Stimulated activated CD4-positive, alpha-beta T cell treated with anti-CD3 and anti-CD28 coated beads, Interleukin-12 subunit alpha, Interleukin-12 subunit beta, amount 100 ng/mL, for 48 hours (primary cell): ENCODE data around the gene RIOK1.
"Not testable (repeated sequence)": the region's sequence is repeated elsewhere in the genome, so short reads cannot be mapped to it uniquely, and the experiment has no call there.

ENCODE experiments used
- DNase-seq, 3 donors: peaks; one replicate each; pipeline ENCODE4 v3.0.0-alpha.2; 2020; ENCODE audit warnings: low read depth in 2 of 3, low spot score in 1 of 3

The RIOK1 gene

GRCh38 chr6:7439228-7439627, 49.6 kb downstream of the RIOK1 start:
- DNase-seq: no peak

- DNase-seq: no peak
Measured at GRCh38 chr6:7440476-7440875, 50.9 kb downstream of the RIOK1 start.

GRCh38 chr6:7441048-7441775, 51.6 kb downstream of the RIOK1 start:
- DNase-seq: no peak

- DNase-seq: no peak
Measured at GRCh38 chr6:7442467-7442866, 52.9 kb downstream of the RIOK1 start.

- DNase-seq: no peak
Measured at GRCh38 chr6:7445101-7445500, 55.5 kb downstream of the RIOK1 start.

- DNase-seq: no peak
Measured at GRCh38 chr6:7445885-7446461, 56.4 kb downstream of the RIOK1 start.

- DNase-seq: no peak
Measured at GRCh38 chr6:7446619-7447325, 57.2 kb downstream of the RIOK1 start.

- no peak for DNase-seq
Measured at GRCh38 chr6:7448232-7448631, 58.6 kb downstream of the RIOK1 start.

GRCh38 chr6:7449018-7449417, 59.4 kb downstream of the RIOK1 start:
- DNase-seq: no peak

- DNase-seq: no peak
Measured at GRCh38 chr6:7451326-7451725, 61.7 kb downstream of the RIOK1 start.

- no peak for DNase-seq
Measured at GRCh38 chr6:7452898-7453297, 63.3 kb downstream of the RIOK1 start.

- DNase-seq: no peak
Measured at GRCh38 chr6:7454696-7455358, 65.2 kb downstream of the RIOK1 start.

GRCh38 chr6:7456302-7456701, 66.7 kb downstream of the RIOK1 start:
- not testable (repeated sequence) for DNase-seq

- DNase-seq: no peak
Measured at GRCh38 chr6:7461416-7461815, 71.8 kb downstream of the RIOK1 start.

- no peak for DNase-seq
Measured at GRCh38 chr6:7463785-7464184, 74.2 kb downstream of the RIOK1 start.

- DNase-seq: no peak
Measured at GRCh38 chr6:7467007-7467897, 77.6 kb downstream of the RIOK1 start.
